NCI-H1105 treated with DMSO at 0.1 percent for 48 hours (cell line): ENCODE data around the gene PAQR5.
A peak's percentile ranks its signal among the peaks of the same experiment; 100 is the strongest.
"Not testable (repeated sequence)": the region's sequence is repeated elsewhere in the genome, so short reads cannot be mapped to it uniquely, and the experiment has no call there.

Experiments
- DNase-seq: peaks from one replicate; lab custom pipeline; 2025; lab: John Stamatoyannopoulos, UW

PAQR5 gene

DNA sequence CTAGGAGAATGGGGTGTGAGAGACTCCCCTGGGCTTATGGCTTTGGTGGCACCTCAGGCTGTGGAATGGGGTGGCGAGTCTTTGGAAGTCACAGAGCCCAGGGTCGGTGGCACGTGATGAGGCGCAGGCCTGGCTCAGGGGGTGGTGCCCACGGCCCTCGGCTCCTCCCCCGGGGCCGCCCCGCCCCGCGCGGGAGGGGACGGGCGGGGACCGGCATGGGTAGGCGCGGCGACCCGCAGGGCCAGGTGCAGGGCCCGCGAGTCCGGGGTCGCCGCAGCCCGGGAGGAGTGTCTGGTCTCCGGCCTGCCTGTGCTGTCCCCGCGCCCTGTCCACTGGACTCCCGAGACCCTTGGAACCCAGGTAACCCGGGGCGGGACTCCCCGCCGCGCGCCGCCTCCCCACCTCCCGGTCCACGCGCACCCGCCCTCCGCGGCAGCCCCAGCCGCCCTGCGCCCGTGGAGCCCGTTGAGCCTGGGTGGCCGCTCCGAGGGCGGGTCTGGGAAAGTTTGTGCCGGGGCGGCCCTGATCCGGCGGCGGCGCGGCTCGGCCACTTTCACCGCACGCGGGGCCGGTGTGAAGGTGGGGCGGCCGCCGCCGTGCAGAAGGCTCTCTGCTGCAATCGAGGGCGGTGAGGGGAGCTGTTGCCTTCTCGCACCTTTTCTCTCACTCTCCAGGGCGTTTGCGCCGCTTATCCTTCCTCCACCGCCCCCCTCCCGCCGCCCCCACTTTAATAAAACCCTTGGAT is at the start of gene PAQR5:
TSS of gene PAQR5 (plus strand) at position 216 of the 745 bp plus-strand sequence. CDS start 61,169 bp downstream, outside the sequence.
- peak; percentile 34 for DNase-seq

GRCh38 chr15:69253156-69253555 is 45.6 kb upstream of the PAQR5 start:
- DNase-seq, result peak; percentile 91

DNA sequence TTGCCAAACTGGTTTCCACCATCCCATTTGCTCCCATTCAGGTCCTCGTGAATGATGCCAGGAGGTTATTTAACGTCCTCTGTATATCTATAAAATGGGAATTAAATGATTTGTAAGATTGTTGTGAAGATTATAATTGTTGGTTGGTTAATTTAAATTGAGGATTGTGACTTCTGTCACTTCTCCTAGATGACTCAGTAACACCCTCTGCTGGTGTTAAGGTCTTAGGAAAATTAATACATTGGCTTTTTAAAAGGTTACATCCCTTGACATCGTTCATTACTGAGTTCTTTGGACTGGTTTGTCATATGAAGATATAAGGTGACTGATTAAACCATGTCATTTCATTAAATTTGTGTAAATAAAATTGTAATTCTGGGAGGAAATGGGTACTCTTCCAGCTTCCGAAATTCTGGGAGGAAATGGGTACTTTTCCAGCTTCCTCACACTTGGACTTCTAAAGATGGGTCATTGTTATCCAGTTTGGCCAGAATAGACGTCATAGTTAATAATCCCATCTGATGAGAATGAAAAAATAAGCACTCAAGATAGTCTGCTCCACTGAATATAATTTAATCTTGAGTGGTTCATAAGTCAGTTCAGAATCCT is 33.3 kb upstream of the PAQR5 start:
- peak; percentile 65 for DNase-seq

- DNase-seq, result no peak
Measured at GRCh38 chr15:69271217-69271616, 27.5 kb upstream of the PAQR5 start.

GRCh38 chr15:69272139-69272538 is 26.6 kb upstream of the PAQR5 start:
- no peak for DNase-seq

DNA sequence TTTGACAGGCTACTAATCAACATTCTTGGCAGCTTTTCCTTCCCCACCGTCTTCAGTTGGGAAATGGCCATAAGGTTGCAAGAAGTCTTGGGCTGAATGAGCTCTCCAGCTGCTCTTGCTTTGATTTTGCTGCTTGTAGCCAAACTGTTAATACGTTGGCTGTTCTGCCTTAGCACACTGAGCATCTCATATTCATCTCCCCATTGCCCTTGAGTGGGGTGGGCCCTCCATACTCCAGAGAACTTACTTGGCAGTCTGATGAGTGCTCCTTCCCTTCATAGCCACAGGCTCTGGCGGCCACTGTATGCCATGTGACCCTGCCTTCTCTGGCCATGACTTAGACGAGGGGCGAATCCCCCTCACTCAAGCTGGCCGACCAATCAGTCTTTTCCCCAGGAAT is 25.8 kb upstream of the PAQR5 start:
- no peak for DNase-seq

- DNase-seq, result no peak
Measured at GRCh38 chr15:69275074-69275670, 23.5 kb upstream of the PAQR5 start.

GRCh38 chr15:69275933-69276560 is 22.7 kb upstream of the PAQR5 start:
- DNase-seq, result no peak

DNA sequence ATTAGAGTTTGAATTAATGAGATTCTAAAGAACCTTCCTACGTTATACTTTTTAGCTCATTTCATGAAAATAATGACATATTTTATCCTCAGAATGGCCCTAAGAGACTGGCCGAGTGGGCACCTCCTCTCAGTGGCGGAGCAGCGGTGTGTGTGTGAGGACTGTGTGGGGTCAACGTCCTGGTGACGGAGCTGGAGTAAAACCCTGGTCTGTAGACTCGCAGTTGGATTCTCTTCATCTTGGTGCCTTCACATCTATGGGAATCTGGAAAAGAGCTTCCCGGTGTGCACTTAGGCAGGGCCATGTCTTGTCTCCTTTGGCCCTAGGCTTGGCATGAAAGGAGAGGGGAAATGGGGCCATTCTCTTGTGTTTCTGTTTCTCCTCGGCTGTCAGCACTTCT is 21.4 kb upstream of the PAQR5 start:
- no peak for DNase-seq

GRCh38 chr15:69279636-69280035 is 19.1 kb upstream of the PAQR5 start:
- DNase-seq, result no peak

- DNase-seq, result no peak
Measured at GRCh38 chr15:69280783-69281182, 17.9 kb upstream of the PAQR5 start.

DNA sequence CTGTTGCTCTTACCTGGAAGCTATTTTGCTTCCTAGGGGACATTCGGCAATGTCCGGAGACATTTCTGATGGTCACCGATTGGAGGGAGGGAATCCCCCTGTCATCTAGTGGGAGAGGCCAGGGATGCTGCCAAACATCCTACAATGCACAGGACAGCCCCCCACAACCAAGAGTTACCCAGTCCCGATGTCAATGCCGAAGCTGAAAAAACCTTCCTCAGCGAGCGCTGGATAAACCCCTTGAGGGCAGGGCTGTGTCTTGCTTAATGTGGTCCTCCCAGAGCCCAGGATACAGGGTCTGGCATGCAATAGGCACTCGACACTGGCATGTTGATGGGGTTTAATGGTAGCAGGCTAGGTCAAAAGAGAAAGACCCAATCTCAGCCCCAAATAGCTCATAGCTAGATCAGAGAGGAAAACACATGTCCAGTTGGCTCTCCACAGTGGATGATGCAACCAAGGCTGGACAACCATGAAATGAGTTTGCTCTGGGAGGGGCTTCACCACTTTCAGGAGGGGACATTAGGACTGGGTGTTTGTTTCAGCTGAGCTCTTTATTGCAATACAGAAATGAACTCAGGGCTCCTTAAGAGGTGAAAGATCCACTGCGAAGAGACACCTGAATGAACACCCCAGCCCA is 16.5 kb upstream of the PAQR5 start:
- no peak for DNase-seq

DNA sequence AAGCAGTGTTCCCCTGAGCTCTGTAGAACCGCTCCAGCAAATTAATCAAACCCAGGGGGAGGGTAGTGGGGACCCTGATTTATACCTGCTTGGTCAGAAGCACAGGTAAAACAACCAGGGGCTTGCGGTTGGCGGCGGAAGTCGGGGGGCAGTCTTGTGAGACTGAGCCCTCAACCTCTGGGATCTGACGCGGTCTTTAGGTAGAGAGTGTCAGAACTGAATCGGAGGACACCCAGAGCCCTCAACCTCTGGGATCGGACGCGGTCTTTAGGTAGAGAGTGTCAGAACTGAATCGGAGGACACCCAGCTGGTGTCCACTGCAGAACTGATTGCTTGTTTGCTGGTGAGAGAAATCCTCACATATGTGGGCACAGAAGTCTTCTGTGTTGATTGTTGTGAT is 12.9 kb upstream of the PAQR5 start:
- no peak for DNase-seq

DNA sequence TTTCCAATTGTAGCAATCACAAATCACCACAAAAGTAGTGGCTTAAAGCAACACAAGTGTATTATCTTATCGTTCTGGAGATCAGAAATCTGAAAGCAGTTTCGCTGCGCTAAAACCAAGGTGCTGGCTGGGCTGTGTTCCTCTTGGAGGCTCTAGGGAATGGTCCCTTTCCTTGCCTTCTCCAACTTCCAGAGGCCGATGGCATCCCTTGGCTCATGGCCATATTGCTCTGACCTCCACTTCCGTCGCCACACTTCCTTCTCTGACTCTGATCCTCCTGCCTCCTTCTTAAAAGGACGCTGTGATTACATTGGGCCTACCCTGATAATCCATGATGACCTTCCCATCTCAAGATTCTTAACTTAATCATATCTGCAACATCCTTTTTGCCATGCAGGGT is 10.7 kb upstream of the PAQR5 start:
- no peak for DNase-seq

DNA sequence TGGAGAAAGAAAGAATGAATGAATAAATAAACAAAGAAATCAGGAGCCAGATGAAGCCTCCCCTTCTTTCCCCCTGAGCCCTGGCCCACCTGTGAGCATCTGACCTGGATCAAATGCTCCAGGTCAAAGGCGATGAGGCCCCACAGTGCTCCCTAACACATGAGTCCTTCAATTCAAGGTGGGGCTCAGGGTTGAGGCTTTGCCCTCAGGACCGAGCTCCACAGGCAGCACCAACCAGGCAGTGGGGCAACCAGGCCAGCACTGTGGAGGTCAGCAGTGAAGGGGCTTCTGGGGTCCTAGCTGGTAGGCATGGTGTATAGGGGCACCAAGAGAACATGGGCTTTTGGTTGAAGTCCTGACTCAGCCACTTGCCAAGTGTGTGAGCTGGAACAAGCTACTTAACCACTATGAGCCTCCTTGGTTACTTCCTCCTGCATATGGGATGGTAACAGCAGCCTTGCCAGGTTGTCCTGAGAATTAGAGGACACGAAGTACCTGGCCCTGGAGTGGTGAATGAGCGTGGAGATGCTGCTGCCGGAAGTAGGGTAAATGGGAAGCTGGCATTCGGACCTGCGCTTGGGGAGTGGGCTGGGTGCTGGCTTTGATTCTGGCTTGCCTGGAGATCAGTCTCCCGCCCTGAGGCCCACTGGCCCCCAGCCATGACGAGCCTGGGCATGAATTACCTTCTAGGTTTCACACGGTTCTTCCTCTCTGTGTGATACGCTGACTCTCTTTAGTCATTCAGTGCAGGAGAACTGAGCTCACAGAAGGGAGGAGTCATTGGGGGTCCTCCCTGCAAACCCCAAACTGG is 10.0 kb upstream of the PAQR5 start:
- no peak for DNase-seq

DNA sequence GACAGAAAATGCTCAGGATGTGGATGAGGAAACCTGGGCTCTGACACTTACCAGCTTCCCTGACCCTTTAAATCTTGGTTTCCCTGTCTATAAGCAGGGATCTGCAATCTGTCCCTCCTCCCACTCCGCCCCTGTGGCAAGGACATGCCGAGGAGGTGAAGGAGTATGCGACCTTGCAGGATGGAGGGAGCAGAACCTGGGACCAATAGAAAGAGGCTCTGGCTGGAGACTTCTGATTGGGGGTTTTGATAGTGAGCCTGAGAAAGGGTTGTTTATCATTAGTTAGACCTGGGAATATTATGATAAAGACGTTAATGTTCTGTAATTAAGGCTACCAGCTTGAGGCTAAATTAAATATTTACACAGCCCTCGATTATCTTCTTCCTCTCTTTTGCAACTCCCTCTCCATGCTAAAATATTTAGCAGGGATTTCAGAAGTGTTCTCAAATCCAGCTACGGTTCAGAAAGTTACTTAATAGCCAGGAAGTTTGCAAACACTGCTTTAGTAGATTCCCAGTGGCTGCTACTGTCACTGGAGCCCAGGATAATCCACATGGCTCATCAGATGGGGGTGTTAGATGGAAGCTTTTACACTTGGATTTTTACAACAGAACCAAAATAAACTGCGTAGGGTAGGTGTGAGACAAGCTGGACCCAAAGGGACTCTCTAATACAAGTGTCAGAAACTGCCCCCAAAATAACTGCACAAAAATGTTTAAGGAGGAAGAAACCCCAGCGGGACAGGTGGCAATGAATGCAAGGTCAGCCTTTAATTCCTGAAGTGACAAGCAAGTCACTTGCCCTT is 9.2 kb upstream of the PAQR5 start:
- peak; percentile 42 for DNase-seq

DNA sequence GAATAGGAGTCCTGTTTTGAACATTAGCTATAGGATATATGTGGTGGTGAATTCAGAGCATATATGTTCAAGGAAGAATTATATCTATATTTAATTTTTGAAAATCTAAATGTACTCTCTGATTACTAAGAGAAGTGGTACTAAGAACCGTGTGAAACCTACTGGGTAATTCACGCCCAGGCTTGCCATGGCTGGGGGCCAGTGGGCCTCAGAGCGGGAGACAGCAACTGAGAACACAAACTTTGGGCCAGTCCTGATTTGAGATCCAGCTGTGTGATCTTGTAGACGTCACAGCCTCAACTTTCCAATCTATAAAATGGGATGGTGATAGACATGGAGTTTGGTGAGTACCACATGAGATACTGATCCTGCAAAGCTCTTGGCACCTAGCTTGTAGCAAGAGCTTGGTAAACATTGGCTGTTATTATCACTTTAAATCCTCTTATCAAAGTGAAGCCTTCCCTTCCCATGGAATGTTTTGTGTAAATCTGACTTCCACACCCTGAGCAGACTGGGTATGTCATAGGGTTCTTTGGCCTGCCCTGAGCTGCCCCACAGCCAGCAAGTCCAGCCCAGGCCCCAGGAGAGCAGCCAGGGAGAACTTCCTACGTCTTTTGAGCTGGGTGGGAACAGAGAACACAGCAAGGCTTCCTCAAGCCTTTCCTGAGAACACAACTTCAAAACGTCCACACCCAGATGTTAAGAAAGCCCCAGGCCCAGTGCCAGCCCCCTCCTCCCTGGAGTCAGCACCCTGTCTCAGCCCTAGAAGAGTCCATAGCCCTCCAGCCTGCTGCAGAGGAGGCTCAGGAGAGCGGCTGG is 8.2 kb upstream of the PAQR5 start:
- no peak for DNase-seq

- DNase-seq, result not testable (repeated sequence)
Measured at GRCh38 chr15:69291651-69292050, 7.1 kb upstream of the PAQR5 start.

DNA sequence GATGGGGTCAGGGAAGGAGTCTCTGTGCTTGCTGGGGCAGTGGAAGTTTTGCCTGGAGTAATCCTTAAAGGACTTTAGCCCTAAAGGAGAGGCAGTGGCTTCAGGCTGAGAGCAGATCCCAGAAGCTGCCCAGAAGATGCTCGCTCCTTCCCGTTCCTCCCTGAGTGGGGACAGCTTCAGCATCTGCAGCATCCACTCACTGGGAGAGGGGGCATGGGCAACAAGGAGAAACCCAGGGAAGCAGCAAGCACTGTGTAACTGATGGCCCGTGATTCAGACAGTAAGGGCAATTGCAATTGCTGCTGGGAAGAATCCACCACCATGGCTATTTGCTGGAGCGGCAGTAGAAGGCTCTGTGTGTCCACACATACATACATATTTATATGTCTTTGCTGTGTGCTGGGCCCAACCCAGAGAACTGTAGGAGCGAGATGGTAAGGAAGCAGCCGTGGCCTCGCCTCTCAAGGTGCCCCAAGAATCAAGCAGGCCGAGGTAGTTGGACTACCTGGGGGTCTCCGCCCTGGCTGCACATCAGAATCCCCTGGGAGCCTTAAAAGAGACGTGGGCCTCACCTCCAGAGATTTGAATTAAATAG is 5.8 kb upstream of the PAQR5 start:
- DNase-seq, result no peak
